Tibial artery (tissue), 4 donors: ENCODE data around the gene SIDT2.

ENCODE experiments used
- DNase-seq, 2 donors: peaks; one replicate each; pipeline ENCODE4 v3.0.0-alpha.2; 2019
- H3K27ac ChIP-seq, 2 donors: fragments of 200-600 bp; sonication (generic) in 1 of 2; 1 replicate in 1 of 2; 2 replicates in 1 of 2; pipeline ENCODE4 v1.5.1; 2018 to 2019; ENCODE audit warnings: mild to moderate bottlenecking in 1 of 2
- H3K27me3 ChIP-seq, 2 donors: fragments of 200-600 bp; sonication (generic) in 1 of 2; one replicate each; pipeline versions ENCODE4 v1.5.1 to v1.6.0; 2016 to 2019
- H3K36me3 ChIP-seq, 3 donors: fragments of 200-600 bp; sonication (generic) in 2 of 3; one replicate each; pipeline ENCODE4 v1.5.1; 2016 to 2019; ENCODE audit warnings: mild to moderate bottlenecking in 2 of 3
- H3K4me1 ChIP-seq, 4 donors: fragments of 200-600 bp; sonication (generic) in 2 of 4; 1 replicate in 3 of 4; 2 replicates in 1 of 4; pipeline ENCODE4 v1.5.1; 2016 to 2019
- H3K4me3 ChIP-seq, 2 donors: fragments of 200-600 bp; sonication (generic) in 1 of 2; 1 replicate in 1 of 2; 2 replicates in 1 of 2; pipeline ENCODE4 v1.5.1; 2018 to 2019; ENCODE audit warnings: mild to moderate bottlenecking in 2 of 2
- H3K9me3 ChIP-seq, 3 donors: fragments of 200-600 bp; sonication (generic) in 1 of 3; one replicate each; pipeline ENCODE4 v1.5.1; 2016 to 2019
- CTCF ChIP-seq, 2 experiments: fragments of 200-600 bp in 1 of 2; fragments of 450-650 bp in 1 of 2; IDR thresholded peaks; one replicate each; pipeline ENCODE4 v1.5.1; 2017 to 2019; ENCODE audit warnings: antibody characterized with exemption in 2 of 2, mild to moderate bottlenecking in 1 of 2, moderate library complexity in 1 of 2
- intact Hi-C: fragments of 100-400 bp; cut with DNase I; formaldehyde crosslinking; loops from one replicate; pipeline ENCODE4 v1.15.0; 2023; ENCODE audit warnings: low total_unique reads

SIDT2 gene

GRCh38 chr11:117152066-117152465 is 26.5 kb upstream of the SIDT2 start:
- Histone ChIP-seq H3K27me3 (no peaks in the 10 kb centered on the region), H3K4me1 (peaks cover 0 to 73% (median 20%) of the 10 kb centered on the region in 4 donors), H3K27ac (no peak overlapping the region), H3K9me3 (no peaks in the 10 kb centered on the region), H3K4me3 (no peak overlapping the region), H3K36me3 (peaks cover 15 to 32% (median 24%) of the 10 kb centered on the region in 3 donors)
- no peak for DNase-seq
- no peak for TF ChIP-seq CTCF (IDR thresholded peaks at IDR 0.05)
- intact Hi-C loops, result no loop called here

- intact Hi-C loops, result no loop called here
- peaks cover 15 to 29% (median 20%) of the 10 kb centered on the region in 3 donors for H3K36me3 ChIP-seq
- no peak overlapping the region for H3K4me3 ChIP-seq
- no peak overlapping the region for H3K27ac ChIP-seq
- no peaks in the 10 kb centered on the region for H3K9me3 ChIP-seq
- TF ChIP-seq CTCF (IDR thresholded peaks at IDR 0.05), result no peak
- no peaks in the 10 kb centered on the region for H3K27me3 ChIP-seq
- H3K4me1 ChIP-seq, result peaks cover 0 to 54% (median 11%) of the 10 kb centered on the region in 4 donors
- DNase-seq, result no peak
These were observed 24.1 kb upstream of the SIDT2 start for GRCh38 chr11:117154468-117154867.

- Histone ChIP-seq H3K27me3 (no peaks in the 10 kb centered on the region), H3K36me3 (peaks cover 29 to 56% (median 38%) of the 10 kb centered on the region in 3 donors), H3K9me3 (no peaks in the 10 kb centered on the region), H3K27ac (no peak overlapping the region), H3K4me3 (no peak overlapping the region), H3K4me1 (peaks cover 0 to 25% (median 9%) of the 10 kb centered on the region in 4 donors)
- intact Hi-C loops, result no loop called here
- TF ChIP-seq CTCF (IDR thresholded peaks at IDR 0.05), result no peak
- no peak for DNase-seq
These were observed 21.0 kb upstream of the SIDT2 start for GRCh38 chr11:117157507-117157906.

GRCh38 chr11:117159892-117160291 is 18.7 kb upstream of the SIDT2 start:
- no peak overlapping the region for H3K27ac ChIP-seq
- H3K36me3 ChIP-seq, result peaks cover 50 to 74% (median 55%) of the 10 kb centered on the region in 3 donors
- intact Hi-C loops, result no loop called here

GRCh38 chr11:117160826-117161225 is 17.7 kb upstream of the SIDT2 start:
- peaks cover 56 to 74% (median 57%) of the 10 kb centered on the region in 3 donors for H3K36me3 ChIP-seq
- H3K4me1 ChIP-seq, result peaks cover 0 to 16% (median 6%) of the 10 kb centered on the region in 4 donors
- intact Hi-C loops, result no loop called here
- no peak overlapping the region for H3K4me3 ChIP-seq
- H3K27ac ChIP-seq, result no peak overlapping the region
- no peaks in the 10 kb centered on the region for H3K27me3 ChIP-seq
- no peak for DNase-seq
- H3K9me3 ChIP-seq, result no peaks in the 10 kb centered on the region
- TF ChIP-seq CTCF (IDR thresholded peaks at IDR 0.05), result no peak

More at GRCh38 chr11:117159892-117160291, 18.7 kb upstream of the SIDT2 start:
- H3K4me3 ChIP-seq, result no peak overlapping the region
- no peak for TF ChIP-seq CTCF (IDR thresholded peaks at IDR 0.05)
- peaks cover 0 to 20% (median 8%) of the 10 kb centered on the region in 4 donors for H3K4me1 ChIP-seq
- no peaks in the 10 kb centered on the region for H3K27me3 ChIP-seq
- no peaks in the 10 kb centered on the region for H3K9me3 ChIP-seq
- no peak for DNase-seq

GRCh38 chr11:117166491-117166890 is 12.1 kb upstream of the SIDT2 start:
- Histone ChIP-seq H3K27ac (no peak overlapping the region), H3K36me3 (peaks cover 76 to 91% (median 80%) of the 10 kb centered on the region in 3 donors), H3K4me1 (peaks cover 0 to 9% (median 0%) of the 10 kb centered on the region in 4 donors), H3K9me3 (no peaks in the 10 kb centered on the region), H3K4me3 (no peak overlapping the region), H3K27me3 (no peaks in the 10 kb centered on the region)
- TF ChIP-seq CTCF (IDR thresholded peaks at IDR 0.05), result no peak
- no peak for DNase-seq
- intact Hi-C loops, result no loop called here
